Upper lobe of left lung (tissue), 6 donors: ENCODE measurements around the gene STOML1. TPM values are rescaled to one million over a fixed set of nuclear protein-coding genes. Genes with fewer than 3 reads are reported as not detected.

Source experiments
- ATAC-seq, 2 donors: fragments of 200-7000 bp; cut with Tn5 transposase; one replicate each; pipeline ENCODE4 v1.9.1; 2022; ENCODE audit warnings: mild to moderate bottlenecking in 2 of 2, moderate library complexity in 2 of 2; ENCODE audit not compliant: low FRiP score in 2 of 2
- DNase-seq, 2 donors: peaks; one replicate each; pipeline ENCODE4 v3.0.0-alpha.2; 2019 to 2020
- H3K27ac ChIP-seq, 4 donors: fragments of 200-600 bp; sonication (generic); one replicate each; pipeline ENCODE4 v1.5.1; 2016 to 2019
- H3K27me3 ChIP-seq, 4 donors: fragments of 200-600 bp; sonication (generic); one replicate each; pipeline ENCODE4 v1.5.1; 2017 to 2019
- H3K36me3 ChIP-seq, 4 donors: fragments of 200-600 bp; sonication (generic); one replicate each; pipeline ENCODE4 v1.5.1; 2016 to 2019
- H3K4me1 ChIP-seq, 4 donors: fragments of 200-600 bp; sonication (generic); one replicate each; pipeline ENCODE4 v1.5.1; 2018 to 2019
- H3K4me3 ChIP-seq, 4 donors: fragments of 200-600 bp; sonication (generic); one replicate each; pipeline ENCODE4 v1.5.1; 2017 to 2019; ENCODE audit warnings: mild to moderate bottlenecking in 2 of 4, moderate library complexity in 1 of 4
- H3K9me3 ChIP-seq, 4 donors: fragments of 200-600 bp; sonication (generic); one replicate each; pipeline ENCODE4 v1.5.1; 2018 to 2019
- EP300 ChIP-seq, 4 donors: sonication (generic); formaldehyde crosslinking; IDR thresholded peaks; one replicate each; pipeline ENCODE4 v1.5.1; 2017; ENCODE audit warnings: antibody characterized with exemption in 4 of 4, control low read depth in 2 of 4
- POLR2A ChIP-seq, 4 donors: fragments of 450-650 bp; IDR thresholded peaks; one replicate each; pipeline ENCODE4 v1.5.1; 2016 to 2017; ENCODE audit warnings: antibody characterized with exemption in 4 of 4, mild to moderate bottlenecking in 2 of 4
- POLR2AphosphoS5 ChIP-seq, 2 donors: sonication (generic); formaldehyde crosslinking; IDR thresholded peaks; one replicate each; pipeline ENCODE4 v1.5.1; 2017; ENCODE audit warnings: antibody characterized with exemption in 2 of 2
- WGBS, 2 donors: methylation state at CpG; one replicate each; pipeline ENCODE4 v1.1.5; 2017 to 2018; 5-methylcytosine and 5-hydroxymethylcytosine counted together
- total RNA-seq, 6 donors: library from RNA; depleted of rRNA in 4 of 6; stranded (reverse); fragments of >200 nt in 4 of 6; gene quantifications; one replicate each; pipeline versions ENCODE4 v1.1.0 to v1.2.1, GENCODE V29; 2016 to 2021
- TF ChIP-seq, protein P1 (sequence below), 6 experiments: fragments of 450-650 bp in 4 of 6; fragments of 200-600 bp in 2 of 6; sonication (generic) in 2 of 6; IDR thresholded peaks; one replicate each; pipeline ENCODE4 v1.5.1; 2016 to 2019; ENCODE audit warnings: antibody characterized with exemption in 6 of 6
- donor health status: DM: no; HTN: no; CAD: no; lungs with moderate emphysema.
- donor health status: DM: no; HTN: yes; CAD: no; lungs with severe emphysema.

Gene STOML1
- total RNA-seq, 6 donors from 2014 or later = 12.2 to 23.3 (median 18.3) TPM

GRCh38 chr15:73947651-73948050, 44.4 kb downstream of the STOML1 start:
- Histone ChIP-seq H3K4me3 (no peak overlapping the region), H3K27ac (no peak overlapping the region), H3K36me3 (no peaks in the 10 kb centered on the region), H3K9me3 (no peaks in the 10 kb centered on the region), H3K27me3 (no peaks in the 10 kb centered on the region), H3K4me1 (peaks cover 11 to 14% (median 13%) of the 10 kb centered on the region in 4 donors)
- DNase-seq (no peak), ATAC-seq (no peak)
- no peak for TF ChIP-seq EP300 (IDR thresholded peaks at IDR 0.05)
- no peak for TF ChIP-seq POLR2AphosphoS5 (IDR thresholded peaks at IDR 0.05)
- no peak for TF ChIP-seq POLR2A (IDR thresholded peaks at IDR 0.05)
- TF ChIP-seq, protein P1, sequence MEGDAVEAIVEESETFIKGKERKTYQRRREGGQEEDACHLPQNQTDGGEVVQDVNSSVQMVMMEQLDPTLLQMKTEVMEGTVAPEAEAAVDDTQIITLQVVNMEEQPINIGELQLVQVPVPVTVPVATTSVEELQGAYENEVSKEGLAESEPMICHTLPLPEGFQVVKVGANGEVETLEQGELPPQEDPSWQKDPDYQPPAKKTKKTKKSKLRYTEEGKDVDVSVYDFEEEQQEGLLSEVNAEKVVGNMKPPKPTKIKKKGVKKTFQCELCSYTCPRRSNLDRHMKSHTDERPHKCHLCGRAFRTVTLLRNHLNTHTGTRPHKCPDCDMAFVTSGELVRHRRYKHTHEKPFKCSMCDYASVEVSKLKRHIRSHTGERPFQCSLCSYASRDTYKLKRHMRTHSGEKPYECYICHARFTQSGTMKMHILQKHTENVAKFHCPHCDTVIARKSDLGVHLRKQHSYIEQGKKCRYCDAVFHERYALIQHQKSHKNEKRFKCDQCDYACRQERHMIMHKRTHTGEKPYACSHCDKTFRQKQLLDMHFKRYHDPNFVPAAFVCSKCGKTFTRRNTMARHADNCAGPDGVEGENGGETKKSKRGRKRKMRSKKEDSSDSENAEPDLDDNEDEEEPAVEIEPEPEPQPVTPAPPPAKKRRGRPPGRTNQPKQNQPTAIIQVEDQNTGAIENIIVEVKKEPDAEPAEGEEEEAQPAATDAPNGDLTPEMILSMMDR (IDR thresholded peaks at IDR 0.05) = no peak
- 95 to 96% methylated on average over 9 of the region's 9 CpGs for WGBS, 2 donors

DNA sequence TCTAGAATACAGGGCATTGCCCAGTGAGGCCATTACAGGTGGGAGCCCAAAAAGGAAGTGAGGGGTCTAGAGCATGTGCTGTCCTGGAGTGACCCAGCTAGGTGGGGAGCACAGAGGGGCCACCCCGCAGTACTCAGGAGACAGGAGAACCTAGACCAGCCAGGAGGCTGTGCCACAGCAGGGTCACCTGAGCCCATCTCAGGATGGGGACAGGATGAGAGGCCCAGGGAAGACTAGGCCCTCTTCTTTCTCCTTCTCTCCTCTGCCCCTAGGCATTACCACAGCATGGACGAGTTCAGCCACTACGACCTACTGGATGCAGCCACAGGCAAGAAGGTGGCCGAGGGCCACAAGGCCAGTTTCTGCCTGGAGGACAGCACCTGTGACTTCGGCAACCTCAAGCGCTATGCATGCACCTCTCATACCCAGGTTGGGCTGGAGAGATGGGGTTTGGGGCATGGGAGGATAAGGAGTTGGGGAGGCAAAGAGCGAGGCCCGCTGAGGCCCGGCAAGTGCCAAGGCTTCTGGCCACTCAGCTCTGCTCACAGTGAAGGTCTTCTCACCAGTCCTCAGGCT, 45.2 kb downstream of the STOML1 start:
- 90 to 95% methylated on average over 4 to 9 of the region's 9 CpGs for WGBS, 2 donors

DNA sequence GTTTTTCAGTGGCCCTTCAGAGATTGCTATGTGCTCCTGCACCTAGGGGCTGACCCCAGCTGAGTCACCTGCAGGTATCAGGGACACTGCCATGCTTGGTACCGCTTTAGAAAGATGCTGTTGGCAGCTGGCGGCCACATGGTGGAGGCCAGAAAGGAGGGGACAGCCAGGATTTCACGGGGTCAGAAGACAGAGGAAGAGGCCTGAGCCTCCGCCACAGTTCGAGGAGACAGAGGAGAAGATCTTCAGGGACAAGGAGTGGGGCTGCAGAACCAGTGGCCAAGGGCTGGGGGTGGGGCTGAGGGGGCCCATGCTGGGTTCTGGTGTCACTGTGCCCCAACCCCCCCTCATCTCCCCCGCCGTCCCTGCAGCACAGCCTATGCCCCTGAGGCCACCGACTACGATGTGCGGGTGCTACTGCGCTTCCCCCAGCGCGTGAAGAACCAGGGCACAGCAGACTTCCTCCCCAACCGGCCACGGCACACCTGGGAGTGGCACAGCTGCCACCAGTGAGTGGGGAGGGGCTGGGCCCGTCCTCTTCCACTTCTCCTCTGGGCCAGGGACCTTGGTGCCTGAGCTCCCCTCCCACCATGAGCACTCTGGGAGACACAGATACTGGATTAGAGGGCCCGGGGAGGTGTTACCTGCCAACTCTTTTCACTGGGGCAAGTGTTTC, 45.9 kb downstream of the STOML1 start:
- no peak overlapping the region for H3K27ac ChIP-seq
- H3K9me3 ChIP-seq = no peaks in the 10 kb centered on the region
- no peaks in the 10 kb centered on the region for H3K27me3 ChIP-seq
- peaks cover 3 to 6% (median 4%) of the 10 kb centered on the region in 4 donors for H3K4me1 ChIP-seq
- DNase-seq = no peak
- TF ChIP-seq, protein P1 (IDR thresholded peaks at IDR 0.05) = no peak
- no peak for TF ChIP-seq POLR2A (IDR thresholded peaks at IDR 0.05)
- TF ChIP-seq POLR2AphosphoS5 (IDR thresholded peaks at IDR 0.05) = no peak
- TF ChIP-seq EP300 (IDR thresholded peaks at IDR 0.05) = no peak
- WGBS, 2 donors = 60 to 77% methylated on average over 7 to 15 of the region's 17 CpGs
- no peaks in the 10 kb centered on the region for H3K36me3 ChIP-seq
- no peak for ATAC-seq
- H3K4me3 ChIP-seq = no peak overlapping the region

More for the DNA sequence above, 45.2 kb downstream of the STOML1 start:
- Histone ChIP-seq H3K9me3 (no peaks in the 10 kb centered on the region), H3K27me3 (no peaks in the 10 kb centered on the region), H3K4me1 (peaks cover 10 to 12% (median 11%) of the 10 kb centered on the region in 4 donors), H3K36me3 (no peaks in the 10 kb centered on the region), H3K4me3 (no peak overlapping the region), H3K27ac (no peak overlapping the region)
- no peak for ATAC-seq
- DNase-seq = no peak
- TF ChIP-seq, protein P1 (IDR thresholded peaks at IDR 0.05) = no peak
- no peak for TF ChIP-seq POLR2A (IDR thresholded peaks at IDR 0.05)
- no peak for TF ChIP-seq EP300 (IDR thresholded peaks at IDR 0.05)
- no peak for TF ChIP-seq POLR2AphosphoS5 (IDR thresholded peaks at IDR 0.05)

GRCh38 chr15:73945130-73945508, 47.0 kb downstream of the STOML1 start:
- DNase-seq = no peak
- TF ChIP-seq POLR2A (IDR thresholded peaks at IDR 0.05) (no peak), EP300 (IDR thresholded peaks at IDR 0.05) (no peak), POLR2AphosphoS5 (IDR thresholded peaks at IDR 0.05) (no peak)
- TF ChIP-seq, protein P1 (IDR thresholded peaks at IDR 0.05) = no peak
- Histone ChIP-seq H3K4me1 (peaks cover 0 to 5% (median 2%) of the 10 kb centered on the region in 4 donors), H3K4me3 (no peak overlapping the region), H3K9me3 (no peaks in the 10 kb centered on the region), H3K27ac (no peak overlapping the region), H3K27me3 (no peaks in the 10 kb centered on the region), H3K36me3 (no peaks in the 10 kb centered on the region)
- WGBS, 2 donors = 78 to 90% methylated on average over 3 to 4 of the region's 4 CpGs
- ATAC-seq = no peak
